Kidney tubule cell (primary cell): Measurements from ENCODE around the gene SARDH.

ENCODE experiments used
- DNase-seq: peaks from one replicate; pipeline ENCODE4 v3.0.0-alpha.2; 2018; ENCODE audit warnings: low spot score

The SARDH gene

DNA sequence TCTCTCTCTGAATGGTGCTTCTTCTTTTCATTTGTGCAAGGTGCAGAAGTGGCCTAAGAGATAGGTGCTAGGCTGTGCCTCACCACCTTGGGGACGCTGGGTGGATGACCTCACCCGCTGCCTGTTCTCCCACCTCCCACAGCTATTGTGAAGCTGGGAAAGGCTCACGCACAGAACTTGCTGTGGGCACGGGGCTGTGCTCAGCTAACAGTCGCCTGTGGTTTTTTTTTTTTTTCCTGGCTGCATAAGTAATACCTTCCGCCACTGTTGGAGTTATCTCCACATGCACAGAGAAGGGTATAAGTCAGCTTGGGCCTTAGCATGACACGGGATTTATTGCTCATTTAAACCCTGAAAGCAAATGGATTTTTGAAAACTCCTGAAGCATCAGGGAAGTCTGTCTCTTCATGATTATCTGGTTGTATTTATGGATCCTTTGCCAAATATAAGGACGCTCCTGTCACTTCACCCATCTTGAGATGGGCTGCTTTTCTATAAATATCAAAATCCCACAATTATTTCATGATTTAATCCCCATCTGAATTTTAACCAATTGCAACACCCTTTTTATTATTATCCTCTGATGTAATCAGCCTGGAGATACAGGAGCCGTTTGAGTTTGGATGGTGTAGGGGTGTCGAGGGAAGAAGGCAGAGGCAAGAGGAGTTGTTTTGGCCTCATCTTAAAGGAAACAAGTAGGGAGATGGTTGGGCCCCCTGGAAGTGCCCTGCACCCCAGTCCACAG is 93.0 kb downstream of the SARDH start:
- no peak for DNase-seq

DNA sequence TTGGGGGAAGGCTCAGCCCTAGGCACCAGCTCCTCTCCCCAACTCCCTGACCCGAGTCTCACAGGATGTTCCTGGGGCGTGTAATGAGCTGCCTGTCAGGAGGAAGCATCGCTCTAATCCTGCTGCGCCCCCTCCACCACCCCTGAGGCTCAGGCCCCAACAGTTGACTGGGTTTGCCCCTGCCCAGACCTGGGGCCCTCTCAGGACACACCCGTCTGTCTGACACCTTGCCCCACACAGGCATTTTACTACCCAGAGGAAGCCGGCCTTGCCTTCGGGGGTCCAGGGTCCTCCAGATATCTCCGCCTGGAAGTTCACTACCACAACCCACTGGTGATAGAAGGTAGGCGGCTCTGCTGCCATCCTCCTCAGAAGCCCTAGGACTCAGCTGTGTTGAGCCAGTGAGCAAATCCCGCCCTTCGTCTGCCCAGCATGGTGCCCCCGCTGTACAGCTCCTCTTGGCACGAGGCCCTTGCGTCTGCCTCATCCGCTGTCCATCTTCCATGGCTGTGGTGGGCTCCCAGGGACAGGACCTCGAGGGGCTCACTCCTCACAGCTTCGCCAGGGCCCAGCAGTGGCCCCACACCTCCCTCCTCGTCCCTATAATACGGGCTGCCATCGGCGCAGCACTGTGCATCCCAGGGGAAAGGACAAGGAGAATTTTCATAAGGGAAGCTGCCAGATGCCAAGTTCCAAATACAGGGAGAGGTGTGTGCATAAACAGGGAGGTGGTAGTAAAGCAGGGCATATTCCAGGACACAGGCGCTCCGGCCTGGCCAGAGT is 94.0 kb downstream of the SARDH start:
- DNase-seq, result no peak

GRCh38 chr9:133643362-133643755 is 94.8 kb downstream of the SARDH start:
- no peak for DNase-seq

GRCh38 chr9:133642708-133643361 is 95.3 kb downstream of the SARDH start:
- DNase-seq, result no peak

- DNase-seq, result no peak
Observed at GRCh38 chr9:133641861-133642595, 96.1 kb downstream of the SARDH start.

GRCh38 chr9:133641396-133641655 is 96.8 kb downstream of the SARDH start:
- no peak for DNase-seq

DNA sequence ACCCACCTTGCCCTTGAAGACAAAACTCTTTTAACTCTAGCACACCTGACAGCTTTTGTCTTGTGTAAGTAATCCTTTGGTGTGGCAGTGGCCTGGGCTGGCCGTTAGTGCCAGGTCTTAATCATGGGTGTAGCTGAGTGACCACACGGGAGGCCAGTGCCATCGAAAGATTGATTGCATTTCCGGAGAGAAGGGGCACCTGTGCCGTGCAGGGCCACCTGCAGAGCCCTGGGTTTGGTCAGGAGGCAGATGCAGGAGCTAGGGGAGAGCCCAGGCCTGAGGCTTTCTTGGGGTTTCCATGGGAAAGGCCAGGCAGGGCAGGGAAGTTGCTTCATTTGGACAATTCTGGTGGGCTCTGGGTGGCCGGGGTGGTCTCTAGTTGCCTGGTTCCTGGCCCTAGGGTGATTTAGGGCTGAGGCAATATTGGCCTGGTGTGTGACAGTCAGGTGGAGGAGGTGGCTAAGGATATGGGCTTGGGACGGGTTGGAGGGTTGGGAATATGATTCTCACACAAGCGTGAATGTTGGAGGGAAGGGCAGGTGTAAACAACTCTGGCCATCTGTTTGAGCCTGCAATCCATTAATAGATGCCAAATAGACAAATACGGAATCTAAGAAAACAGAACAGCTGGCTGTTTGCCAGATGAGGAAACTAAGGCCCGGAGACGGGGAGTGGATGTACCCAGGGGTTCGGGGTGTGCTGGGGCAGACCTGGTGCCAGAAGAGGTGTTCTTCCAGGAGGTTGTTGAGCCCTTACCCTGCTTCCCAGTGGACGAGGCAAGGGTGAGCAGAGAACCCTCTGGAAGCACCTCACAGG is 97.4 kb downstream of the SARDH start:
- no peak for DNase-seq

GRCh38 chr9:133640160-133640559 is 98.0 kb downstream of the SARDH start:
- DNase-seq, result no peak

- DNase-seq, result no peak
Observed at GRCh38 chr9:133639613-133640012, 98.5 kb downstream of the SARDH start.

DNA sequence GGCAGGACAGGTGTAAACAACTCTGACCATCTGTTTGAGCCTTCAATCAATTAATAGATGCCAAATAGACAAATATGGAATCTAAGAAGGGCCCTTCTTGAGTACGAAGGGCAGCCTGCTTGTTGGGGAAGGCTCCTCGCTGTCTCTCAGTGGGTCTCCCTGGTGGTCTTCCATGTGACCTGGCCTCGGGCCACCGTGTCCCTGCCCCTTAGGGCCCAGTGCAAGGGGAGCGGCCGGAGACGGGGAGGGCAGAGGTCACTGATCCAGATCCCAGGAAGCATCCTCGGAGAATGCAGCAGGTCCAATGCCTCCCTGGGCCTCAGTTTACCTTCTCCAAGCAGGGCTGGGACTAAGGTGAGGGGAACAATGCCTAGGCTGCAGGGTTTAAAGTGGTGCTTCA is 99.4 kb downstream of the SARDH start:
- no peak for DNase-seq

DNA sequence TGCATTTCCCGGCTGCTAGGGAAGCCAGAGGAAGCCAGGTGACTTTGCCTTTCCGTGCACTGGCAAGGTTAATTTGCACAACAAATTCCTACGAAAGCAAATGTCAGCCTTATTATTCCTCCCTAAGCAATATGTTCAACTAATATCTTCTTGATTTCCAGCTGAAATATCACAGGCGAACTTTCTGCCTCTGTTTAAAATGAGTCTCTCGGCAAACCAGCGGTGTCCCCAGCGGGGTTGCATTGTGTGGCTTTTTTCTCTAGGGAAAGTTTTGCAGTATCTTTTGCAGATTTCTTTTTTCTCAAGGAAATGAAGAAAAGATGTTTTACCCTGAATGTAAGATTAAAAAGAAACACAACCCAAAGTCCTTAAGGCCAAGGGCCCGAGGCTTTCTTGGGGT is 100.1 kb downstream of the SARDH start:
- DNase-seq, result no peak

DNA sequence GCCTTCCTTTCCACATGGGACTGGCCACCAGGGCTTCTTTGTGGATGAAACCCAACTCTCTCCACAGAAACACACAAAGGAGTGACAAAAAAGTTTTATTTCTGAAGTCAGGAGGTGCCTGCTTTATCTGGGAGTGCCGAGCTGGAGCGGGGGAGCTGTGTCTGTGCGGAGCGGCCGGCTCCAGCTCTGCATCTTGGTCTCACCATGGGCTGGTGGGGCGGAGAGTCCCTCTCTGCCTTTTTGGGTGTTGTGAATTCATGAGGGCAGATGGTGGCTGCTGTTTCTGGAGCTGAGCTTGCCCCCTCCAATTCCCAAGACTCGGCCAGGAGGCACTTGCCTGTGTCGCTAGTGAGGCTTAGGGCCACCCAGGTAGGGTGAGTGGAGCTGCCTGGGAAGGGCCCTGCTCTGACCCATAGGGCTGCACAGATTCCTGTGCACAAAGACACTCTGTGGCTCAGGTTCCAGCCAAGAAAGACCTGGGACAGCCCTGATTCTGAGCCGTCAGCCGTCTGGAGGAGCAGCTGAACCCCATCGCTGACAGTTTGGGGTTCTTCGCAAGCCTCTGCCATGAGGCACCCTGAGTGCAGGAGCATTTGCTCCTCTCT is 100.6 kb downstream of the SARDH start:
- DNase-seq, result no peak

DNA sequence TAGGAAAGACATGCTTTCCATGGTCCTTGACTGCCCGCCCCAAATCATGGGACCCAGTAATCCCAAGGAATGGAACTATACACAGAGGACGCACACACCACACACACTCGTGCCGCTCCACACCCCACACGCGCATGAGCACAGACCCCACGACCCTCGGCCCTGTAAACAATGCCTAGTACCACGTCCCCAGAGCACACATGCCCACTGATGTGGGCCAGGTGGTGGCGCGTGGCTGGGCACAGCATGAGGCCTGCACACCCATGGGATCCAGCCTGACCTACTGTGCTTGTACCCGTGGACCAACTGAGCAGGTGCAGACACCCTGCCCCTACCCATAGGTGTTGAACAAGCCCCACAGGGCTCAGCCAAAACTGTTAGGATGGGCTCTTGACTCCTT is 101.2 kb downstream of the SARDH start:
- DNase-seq, result no peak

- no peak for DNase-seq
Observed at GRCh38 chr9:133635533-133636531, 102.3 kb downstream of the SARDH start, which contains the start of gene DBH. Gene DBH, plus strand, starts transcription at chr9:133636363. Its CDS starts 9 bp downstream, at chr9:133636372.

GRCh38 chr9:133635098-133635497 is 103.1 kb downstream of the SARDH start:
- DNase-seq, result no peak

DNA sequence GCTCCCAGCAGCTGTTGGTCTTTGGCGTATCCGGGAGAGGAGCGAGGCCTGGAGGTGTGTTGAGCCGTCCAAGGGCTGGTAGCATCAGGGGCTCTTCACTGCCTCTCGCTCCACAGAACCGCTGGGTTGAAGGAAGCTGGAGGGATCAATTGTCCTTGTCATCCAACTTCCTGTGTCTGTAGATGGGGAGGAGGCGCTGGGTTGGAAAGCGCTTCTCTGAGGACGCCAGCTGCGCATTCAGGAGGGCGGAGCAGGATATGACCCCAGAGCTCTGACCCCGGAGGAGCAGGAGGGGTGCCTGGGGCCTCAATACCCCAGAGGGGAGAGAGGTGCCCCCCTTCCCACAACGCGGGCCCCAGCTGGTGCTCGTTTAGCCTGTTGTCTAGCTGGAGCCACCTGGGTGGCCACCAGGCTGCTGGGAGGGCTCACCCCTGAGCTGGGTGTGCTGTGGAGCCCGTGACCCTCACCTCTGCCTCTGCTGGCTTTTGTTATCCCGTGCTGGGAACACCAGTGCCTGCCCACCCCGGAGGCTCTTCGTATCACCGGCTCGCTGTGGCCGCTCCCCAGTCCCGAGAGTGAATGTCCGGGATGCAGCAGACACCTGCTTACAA is 104.0 kb downstream of the SARDH start:
- no peak for DNase-seq

- DNase-seq, result no peak
Observed at GRCh38 chr9:133633681-133634080, 104.5 kb downstream of the SARDH start.

DNA sequence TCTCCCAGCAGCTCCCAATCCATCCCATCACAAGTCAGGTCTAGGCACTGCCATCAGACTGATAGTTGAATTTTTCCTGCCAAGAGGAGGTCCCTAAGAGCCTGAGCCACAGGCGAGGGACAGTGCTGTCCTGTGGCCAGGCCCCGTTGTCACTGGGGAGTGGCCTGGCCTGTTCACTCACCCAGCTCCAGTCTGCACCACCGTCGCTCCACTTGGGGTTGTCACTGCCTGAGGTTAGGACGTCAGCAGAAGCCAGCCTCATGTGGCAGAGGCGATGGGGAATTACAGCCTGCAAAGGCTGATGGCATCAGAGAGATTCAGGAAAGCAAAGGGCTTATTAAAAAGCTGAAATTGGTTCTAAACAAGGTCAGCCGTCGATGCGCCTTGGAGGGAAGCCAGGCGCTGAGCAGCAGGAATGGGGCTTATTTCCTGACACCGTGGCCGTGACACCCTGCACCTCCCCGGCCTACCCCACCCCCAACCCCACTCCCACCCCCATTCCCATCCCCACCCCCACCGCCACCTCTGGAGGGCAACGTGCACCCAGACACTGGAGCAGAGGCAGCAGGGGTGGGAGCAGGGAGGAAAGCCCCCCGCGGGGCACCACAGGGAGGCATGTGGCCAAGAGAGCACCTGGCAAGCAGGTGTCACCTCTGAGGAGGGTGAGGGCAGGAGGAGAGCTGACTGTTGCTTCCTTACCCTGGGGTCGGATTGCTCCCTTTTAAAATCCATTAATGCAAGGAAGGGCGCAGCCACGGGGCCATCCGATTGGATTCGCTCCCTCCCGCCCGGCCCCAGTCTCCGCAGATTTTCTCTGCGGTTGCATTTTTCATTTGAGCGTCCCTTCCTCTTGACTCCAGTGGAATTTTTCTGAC is 105.1 kb downstream of the SARDH start:
- DNase-seq, result no peak

- no peak for DNase-seq
Observed at GRCh38 chr9:133631111-133631510, 107.0 kb downstream of the SARDH start.
